Neural progenitor cell (in vitro differentiated cells): ENCODE measurements around the gene MORC2.

Source experiments
- EZH2phosphoT487 ChIP-seq: fragments of 200-600 bp; sonication (generic); IDR thresholded peaks from 2 replicates; pipeline ENCODE4 v1.6.1; 2017; ENCODE audit warnings: antibody characterized with exemption
- TF ChIP-seq, protein P1 (sequence below): fragments of 200-600 bp; sonication (generic); IDR thresholded peaks from 2 replicates; pipeline ENCODE4 v1.5.1; 2017; ENCODE audit warnings: antibody characterized with exemption, mild to moderate bottlenecking

DNA sequence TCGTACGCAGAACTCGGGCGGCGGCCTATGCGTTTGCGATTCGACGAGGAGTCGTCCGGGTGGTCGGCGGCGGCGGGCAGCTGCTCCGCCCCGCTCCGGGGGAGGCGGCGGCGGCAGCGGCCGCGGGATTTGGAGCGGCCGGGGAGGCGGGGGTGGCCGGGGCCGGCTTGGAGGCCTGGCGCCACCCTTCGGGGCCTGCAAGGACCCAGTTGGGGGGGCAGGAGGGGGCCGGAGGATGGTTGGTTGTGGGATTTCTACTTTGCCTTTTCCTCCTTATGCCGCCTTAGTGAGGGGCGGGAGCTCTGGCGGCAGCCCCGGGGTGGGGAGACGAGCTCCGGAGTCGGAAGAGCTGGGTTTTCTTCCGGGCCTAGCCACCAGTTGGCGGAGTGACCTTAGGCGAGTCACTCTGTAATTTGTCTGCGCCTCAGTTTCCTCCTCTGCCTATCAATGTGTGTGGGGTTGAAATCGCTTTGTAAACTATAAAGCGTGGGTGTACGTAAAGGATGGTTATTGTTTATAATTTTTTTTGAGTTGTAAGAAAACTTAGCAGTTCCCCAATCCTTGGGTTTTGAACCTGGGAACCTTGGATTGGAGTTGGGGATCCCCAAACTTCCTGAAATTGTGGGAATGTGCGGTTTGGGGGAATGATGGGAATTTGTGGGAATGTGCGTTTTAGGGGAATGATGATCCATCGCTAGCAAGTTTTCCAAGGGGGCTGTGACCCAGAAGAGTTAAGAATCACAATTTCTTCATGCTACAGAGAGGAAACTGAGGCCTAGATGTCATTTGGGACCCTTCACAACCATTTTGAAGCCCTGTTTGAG lies 1.2 kb upstream of the MORC2 start:
- TF ChIP-seq, protein P1, sequence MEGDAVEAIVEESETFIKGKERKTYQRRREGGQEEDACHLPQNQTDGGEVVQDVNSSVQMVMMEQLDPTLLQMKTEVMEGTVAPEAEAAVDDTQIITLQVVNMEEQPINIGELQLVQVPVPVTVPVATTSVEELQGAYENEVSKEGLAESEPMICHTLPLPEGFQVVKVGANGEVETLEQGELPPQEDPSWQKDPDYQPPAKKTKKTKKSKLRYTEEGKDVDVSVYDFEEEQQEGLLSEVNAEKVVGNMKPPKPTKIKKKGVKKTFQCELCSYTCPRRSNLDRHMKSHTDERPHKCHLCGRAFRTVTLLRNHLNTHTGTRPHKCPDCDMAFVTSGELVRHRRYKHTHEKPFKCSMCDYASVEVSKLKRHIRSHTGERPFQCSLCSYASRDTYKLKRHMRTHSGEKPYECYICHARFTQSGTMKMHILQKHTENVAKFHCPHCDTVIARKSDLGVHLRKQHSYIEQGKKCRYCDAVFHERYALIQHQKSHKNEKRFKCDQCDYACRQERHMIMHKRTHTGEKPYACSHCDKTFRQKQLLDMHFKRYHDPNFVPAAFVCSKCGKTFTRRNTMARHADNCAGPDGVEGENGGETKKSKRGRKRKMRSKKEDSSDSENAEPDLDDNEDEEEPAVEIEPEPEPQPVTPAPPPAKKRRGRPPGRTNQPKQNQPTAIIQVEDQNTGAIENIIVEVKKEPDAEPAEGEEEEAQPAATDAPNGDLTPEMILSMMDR = no peak
- no peak for TF ChIP-seq EZH2phosphoT487
